Activated naive CD8-positive, alpha-beta T cell treated with anti-CD3 and anti-CD28 coated beads, Interleukin-2, amount 50 U/mL, for 24 hours (primary cell): ENCODE measurements around the gene GLDC.
"Not testable (repeated sequence)": the region's sequence is repeated elsewhere in the genome, so short reads cannot be mapped to it uniquely, and the experiment has no call there.

ENCODE experiments used
- ATAC-seq: fragments of 150-1000 bp; cut with Tn5 transposase; one replicate; pipeline ENCODE4 v1.10.0; 2021
- DNase-seq: peaks from one replicate; pipeline ENCODE4 v3.0.0; 2021
- H3K27ac Mint-ChIP-seq: one replicate; pipeline ENCODE4 v1.8.0; 2021; ENCODE audit warnings: mild to moderate bottlenecking, mixed read lengths
- H3K27me3 Mint-ChIP-seq: one replicate; pipeline ENCODE4 v1.8.0; 2021; ENCODE audit warnings: mixed read lengths
- H3K36me3 Mint-ChIP-seq: one replicate; pipeline ENCODE4 v1.8.0; 2021; ENCODE audit warnings: low read depth, mixed read lengths
- H3K4me1 Mint-ChIP-seq: one replicate; pipeline ENCODE4 v1.8.0; 2021; ENCODE audit warnings: mixed read lengths
- H3K4me3 Mint-ChIP-seq: one replicate; pipeline ENCODE4 v1.8.0; 2021; ENCODE audit warnings: mild to moderate bottlenecking, moderate library complexity, mixed read lengths
- H3K9me3 Mint-ChIP-seq: one replicate; pipeline ENCODE4 v1.8.0; 2021; ENCODE audit warnings: mixed read lengths

GLDC gene

GRCh38 chr9:6553866-6554265, 91.7 kb downstream of the GLDC start:
- no peak overlapping the region for H3K27ac Mint-ChIP-seq
- H3K9me3 Mint-ChIP-seq, result no peaks in the 10 kb centered on the region
- ATAC-seq (no peak), DNase-seq (no peak)
- H3K27me3 Mint-ChIP-seq, result no peaks in the 10 kb centered on the region
- no peaks in the 10 kb centered on the region for H3K36me3 Mint-ChIP-seq
- H3K4me3 Mint-ChIP-seq, result no peak overlapping the region
- peaks cover 2% of the 10 kb centered on the region for H3K4me1 Mint-ChIP-seq

DNA sequence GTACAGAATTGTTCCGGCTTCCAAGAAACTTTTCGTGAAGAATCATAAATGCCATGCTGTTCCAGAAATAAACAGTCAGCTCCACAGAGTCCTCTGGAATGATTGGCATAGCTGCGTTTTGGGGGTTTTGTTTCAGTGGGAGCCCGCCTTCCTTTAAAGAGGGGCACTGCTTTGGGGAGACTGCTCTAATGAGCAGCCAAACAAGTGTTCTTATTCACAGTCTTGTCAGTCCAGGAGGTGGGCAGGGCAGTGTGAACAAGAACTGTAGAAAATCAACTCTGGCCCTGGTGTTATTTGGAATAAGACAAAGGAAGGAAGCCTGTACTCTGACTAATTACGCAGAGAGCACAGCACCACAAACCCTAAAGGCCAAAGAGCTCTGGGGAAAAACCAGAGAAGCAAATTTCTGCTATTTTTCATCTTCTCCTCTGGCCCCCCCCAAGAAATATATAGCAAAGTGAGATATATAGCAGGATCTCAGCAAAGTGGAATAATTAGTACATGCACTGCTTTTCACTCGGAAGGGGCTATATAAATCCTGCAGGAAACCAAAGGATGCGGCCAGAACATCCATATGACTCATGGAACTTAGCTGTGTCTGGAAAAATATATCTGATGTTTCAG, 92.9 kb downstream of the GLDC start:
- Mint-ChIP-seq H3K4me3 (no peak overlapping the region), H3K27ac (no peak overlapping the region), H3K4me1 (peaks cover 2% of the 10 kb centered on the region), H3K36me3 (no peaks in the 10 kb centered on the region), H3K27me3 (no peaks in the 10 kb centered on the region), H3K9me3 (no peaks in the 10 kb centered on the region)
- ATAC-seq (peak; percentile 52), DNase-seq (no peak)

GRCh38 chr9:6552033-6552432, 93.5 kb downstream of the GLDC start:
- no peak for ATAC-seq
- DNase-seq, result no peak
- H3K4me3 Mint-ChIP-seq, result no peak overlapping the region
- no peaks in the 10 kb centered on the region for H3K27me3 Mint-ChIP-seq
- H3K4me1 Mint-ChIP-seq, result peaks cover 2% of the 10 kb centered on the region
- no peak overlapping the region for H3K27ac Mint-ChIP-seq
- H3K9me3 Mint-ChIP-seq, result no peaks in the 10 kb centered on the region
- H3K36me3 Mint-ChIP-seq, result no peaks in the 10 kb centered on the region

- ATAC-seq (no peak), DNase-seq (no peak)
- Mint-ChIP-seq H3K27me3 (no peaks in the 10 kb centered on the region), H3K4me1 (peaks cover 2% of the 10 kb centered on the region), H3K27ac (no peak overlapping the region), H3K9me3 (no peaks in the 10 kb centered on the region), H3K36me3 (no peaks in the 10 kb centered on the region), H3K4me3 (no peak overlapping the region)
Observed at GRCh38 chr9:6551136-6551535, 94.4 kb downstream of the GLDC start.

- Mint-ChIP-seq H3K27me3 (no peaks in the 10 kb centered on the region), H3K9me3 (no peaks in the 10 kb centered on the region), H3K4me3 (no peak overlapping the region), H3K4me1 (peaks cover 2% of the 10 kb centered on the region), H3K27ac (no peak overlapping the region), H3K36me3 (no peaks in the 10 kb centered on the region)
- ATAC-seq (no peak), DNase-seq (no peak)
Observed at GRCh38 chr9:6549106-6549800, 96.3 kb downstream of the GLDC start.

DNA sequence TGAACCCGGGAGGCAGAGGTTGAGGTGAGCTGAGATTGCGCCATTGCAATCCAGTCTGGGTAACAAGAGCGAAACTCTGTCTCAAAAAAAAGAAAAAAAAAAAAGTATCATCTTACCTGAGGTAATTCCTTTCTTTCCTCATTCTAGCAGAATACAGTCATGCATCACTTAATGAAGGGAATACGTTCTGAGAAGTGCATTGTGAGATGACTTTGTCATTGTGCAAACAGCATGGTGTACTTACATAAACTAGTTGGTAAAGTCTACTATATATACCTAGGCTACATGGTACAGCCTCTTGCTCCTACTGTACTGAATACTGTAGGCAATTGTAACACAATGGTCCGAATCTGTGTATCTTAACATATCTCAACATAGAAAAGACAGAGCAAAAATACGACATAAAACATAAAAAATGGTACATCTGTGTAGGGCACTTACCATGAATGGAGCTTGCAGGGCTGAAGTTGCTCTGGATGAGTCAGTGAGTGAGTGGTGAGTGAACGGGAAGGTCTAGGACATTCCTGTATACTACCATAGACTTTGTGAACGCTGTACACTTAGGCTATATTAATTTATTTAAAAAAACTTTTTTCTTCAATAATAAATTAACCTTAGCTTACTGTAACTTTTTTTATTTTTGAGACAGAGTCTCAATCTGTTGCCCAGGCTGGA, 100.4 kb downstream of the GLDC start:
- DNase-seq (no peak), ATAC-seq (no peak)
- H3K27me3 Mint-ChIP-seq, result peaks cover 7% of the 10 kb centered on the region
- no peaks in the 10 kb centered on the region for H3K36me3 Mint-ChIP-seq
- H3K27ac Mint-ChIP-seq, result no peak overlapping the region
- H3K4me1 Mint-ChIP-seq, result no peaks in the 10 kb centered on the region
- H3K4me3 Mint-ChIP-seq, result no peak overlapping the region
- no peaks in the 10 kb centered on the region for H3K9me3 Mint-ChIP-seq

DNA sequence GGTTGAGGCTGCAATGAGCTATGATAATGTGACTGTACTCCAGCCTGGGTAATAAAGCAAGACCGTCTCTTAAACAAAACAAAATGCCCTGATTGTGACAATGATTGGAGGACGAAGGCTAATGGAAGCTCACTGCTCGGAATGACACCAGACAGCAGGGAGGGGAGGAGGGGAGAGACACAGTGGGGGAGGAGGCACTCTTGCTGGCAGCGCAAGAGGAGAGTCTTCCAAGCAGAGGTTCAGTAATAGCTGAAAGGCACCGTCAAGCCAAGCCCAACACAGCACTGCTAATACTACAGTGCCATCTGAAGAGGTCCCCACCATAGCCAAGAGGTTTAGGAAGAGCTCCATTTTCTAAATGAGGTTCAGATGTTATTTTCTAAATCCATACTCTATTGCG, 102.3 kb downstream of the GLDC start:
- Mint-ChIP-seq H3K27ac (no peak overlapping the region), H3K27me3 (peaks cover 7% of the 10 kb centered on the region), H3K4me3 (no peak overlapping the region), H3K4me1 (no peaks in the 10 kb centered on the region), H3K36me3 (no peaks in the 10 kb centered on the region), H3K9me3 (no peaks in the 10 kb centered on the region)
- ATAC-seq, result no peak
- no peak for DNase-seq

DNA sequence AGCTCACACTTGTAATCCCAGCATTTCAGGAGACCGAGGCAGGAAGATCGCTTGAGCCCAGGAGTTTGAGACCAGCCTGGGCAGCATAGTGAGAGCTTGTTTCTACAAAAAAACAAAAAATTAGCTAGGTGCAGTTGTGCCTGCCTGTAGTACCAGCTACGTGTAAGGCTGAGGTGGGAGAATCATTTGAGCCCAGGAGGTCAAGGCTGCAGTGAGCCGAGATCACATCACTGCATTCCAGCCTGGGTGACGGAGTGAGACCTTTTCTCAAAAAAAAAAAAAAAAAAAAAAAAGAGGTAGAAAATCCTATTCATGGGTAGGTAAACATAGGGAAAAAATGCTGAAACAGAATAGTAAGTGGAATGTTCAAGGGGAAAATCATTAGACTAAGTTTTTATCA, 102.9 kb downstream of the GLDC start:
- H3K27me3 Mint-ChIP-seq, H3K4me1 Mint-ChIP-seq, H3K9me3 Mint-ChIP-seq, DNase-seq, H3K36me3 Mint-ChIP-seq, ATAC-seq, H3K4me3 Mint-ChIP-seq, H3K27ac Mint-ChIP-seq: not testable (repeated sequence)

DNA sequence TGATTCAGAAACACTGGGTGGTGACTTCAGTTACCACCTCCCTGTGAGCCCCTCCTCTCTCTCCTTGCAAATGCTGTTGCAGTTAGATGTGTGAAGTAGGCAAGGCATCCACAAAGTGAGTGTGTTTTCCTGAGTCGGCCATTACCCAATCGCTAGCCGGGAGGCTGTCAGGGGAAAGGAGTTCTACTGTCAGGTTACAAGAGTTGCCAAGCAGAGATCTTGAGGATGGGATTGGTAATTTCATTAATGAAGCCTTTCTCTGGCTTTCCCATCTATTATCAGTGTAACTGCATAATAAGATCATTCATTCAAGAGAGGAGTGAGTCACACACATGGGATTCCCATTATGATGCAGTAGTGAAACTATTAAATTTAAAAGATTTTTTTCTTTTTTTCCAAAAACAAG, 106.9 kb downstream of the GLDC start:
- Mint-ChIP-seq H3K9me3 (no peaks in the 10 kb centered on the region), H3K27ac (no peak overlapping the region), H3K27me3 (peaks cover 7% of the 10 kb centered on the region), H3K4me3 (no peak overlapping the region), H3K36me3 (no peaks in the 10 kb centered on the region), H3K4me1 (no peaks in the 10 kb centered on the region)
- no peak for ATAC-seq
- no peak for DNase-seq

DNA sequence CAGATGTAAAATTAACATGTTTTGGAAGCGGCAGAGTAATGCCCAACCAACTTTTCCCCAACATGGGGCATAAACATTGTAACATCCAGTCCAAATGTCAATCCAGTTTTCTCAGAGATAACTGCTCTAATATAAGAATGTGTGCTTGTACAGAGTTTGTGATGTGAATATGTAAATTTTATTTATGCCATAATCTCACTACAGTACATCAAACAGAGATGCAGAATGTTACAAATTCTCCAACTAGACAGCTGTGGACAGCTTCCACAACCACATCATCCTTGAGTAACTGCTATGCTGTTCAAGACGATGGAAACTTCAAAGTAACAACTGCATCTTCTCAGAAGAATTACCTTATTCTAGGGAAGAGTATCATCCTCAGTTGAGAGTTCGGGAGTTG, 109.9 kb downstream of the GLDC start:
- Mint-ChIP-seq H3K27me3 (no peaks in the 10 kb centered on the region), H3K4me3 (no peak overlapping the region), H3K4me1 (no peaks in the 10 kb centered on the region), H3K9me3 (no peaks in the 10 kb centered on the region), H3K36me3 (no peaks in the 10 kb centered on the region), H3K27ac (no peak overlapping the region)
- ATAC-seq, result no peak
- no peak for DNase-seq

GRCh38 chr9:6525326-6526045, 120.0 kb downstream of the GLDC start:
- no peaks in the 10 kb centered on the region for H3K4me1 Mint-ChIP-seq
- H3K36me3 Mint-ChIP-seq, result peaks cover 28% of the 10 kb centered on the region
- DNase-seq, result no peak
- H3K9me3 Mint-ChIP-seq, result peaks cover 20% of the 10 kb centered on the region
- H3K27me3 Mint-ChIP-seq, result no peaks in the 10 kb centered on the region
- H3K27ac Mint-ChIP-seq, result no peak overlapping the region
- ATAC-seq, result no peak
- H3K4me3 Mint-ChIP-seq, result no peak overlapping the region

DNA sequence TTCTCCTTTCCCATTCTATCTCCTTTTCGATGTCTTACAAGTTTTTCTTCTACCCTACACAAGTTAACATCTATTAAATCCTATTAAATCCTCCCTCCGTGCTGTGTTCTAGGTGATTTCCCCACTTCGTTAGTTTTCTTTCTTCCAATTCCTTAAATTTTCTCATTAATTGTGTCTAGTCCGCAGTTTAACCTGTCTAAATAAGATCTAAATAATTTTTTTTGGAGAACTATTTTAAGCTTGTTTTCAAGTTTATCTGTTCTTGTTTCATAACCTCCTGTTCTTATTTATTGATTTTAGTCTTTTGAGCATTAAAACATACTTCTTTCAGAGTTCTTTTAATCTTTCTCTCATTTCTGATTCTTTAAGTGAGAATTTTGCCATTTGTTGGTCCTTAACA, 123.3 kb downstream of the GLDC start:
- H3K27me3 Mint-ChIP-seq, result no peaks in the 10 kb centered on the region
- no peak overlapping the region for H3K27ac Mint-ChIP-seq
- H3K9me3 Mint-ChIP-seq, result peaks cover 20% of the 10 kb centered on the region
- ATAC-seq (no peak), DNase-seq (no peak)
- peaks cover 38% of the 10 kb centered on the region for H3K36me3 Mint-ChIP-seq
- no peak overlapping the region for H3K4me3 Mint-ChIP-seq
- no peaks in the 10 kb centered on the region for H3K4me1 Mint-ChIP-seq

DNA sequence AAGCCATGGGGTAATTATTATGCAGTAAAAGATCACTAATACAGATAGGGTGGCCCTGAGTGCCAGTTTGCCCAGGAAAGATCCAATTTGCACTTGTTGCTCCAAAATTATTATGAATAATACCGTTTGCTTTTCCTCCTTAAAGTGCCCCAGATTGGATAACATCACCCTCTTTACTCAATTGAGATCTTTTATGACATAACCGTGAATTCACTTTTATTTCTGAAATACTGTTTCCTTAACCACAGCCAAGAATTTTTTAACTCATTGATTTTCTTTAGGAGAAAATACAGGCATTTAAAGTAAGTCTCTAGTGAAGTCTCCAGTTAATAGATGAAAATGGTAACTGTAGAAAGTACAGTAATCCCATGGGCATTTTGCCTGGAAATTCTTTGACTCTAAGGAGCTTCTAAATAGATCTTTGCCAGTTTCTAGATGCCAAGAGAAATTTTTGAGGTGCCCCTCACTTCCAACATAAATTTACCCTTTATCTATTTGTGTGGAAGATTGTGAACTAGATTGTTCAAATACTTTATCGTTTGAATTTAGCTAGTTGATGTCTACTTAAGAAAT, 133.4 kb downstream of the GLDC start:
- Mint-ChIP-seq H3K9me3 (no peaks in the 10 kb centered on the region), H3K36me3 (peaks cover 27% of the 10 kb centered on the region), H3K4me1 (no peaks in the 10 kb centered on the region), H3K4me3 (no peak overlapping the region), H3K27ac (no peak overlapping the region), H3K27me3 (no peaks in the 10 kb centered on the region)
- ATAC-seq (no peak), DNase-seq (no peak)

- Mint-ChIP-seq H3K36me3 (peaks cover 53% of the 10 kb centered on the region), H3K4me3 (no peak overlapping the region), H3K4me1 (no peaks in the 10 kb centered on the region), H3K27ac (no peak overlapping the region), H3K9me3 (no peaks in the 10 kb centered on the region), H3K27me3 (no peaks in the 10 kb centered on the region)
- no peak for DNase-seq
- ATAC-seq, result no peak
Observed at GRCh38 chr9:6506571-6506970, 139.0 kb downstream of the GLDC start.
